ENCODE data around the gene TTC34.

Gene TTC34

GRCh38 chr1:2625311-2625710, 176.2 kb downstream of the TTC34 start:
- peak; percentile 36 for DNase-seq

- DNase-seq = peak; percentile 22
Observed at GRCh38 chr1:2624735-2625300, 176.7 kb downstream of the TTC34 start.

GRCh38 chr1:2623571-2624337, 177.7 kb downstream of the TTC34 start:
- DNase-seq = no peak

DNA sequence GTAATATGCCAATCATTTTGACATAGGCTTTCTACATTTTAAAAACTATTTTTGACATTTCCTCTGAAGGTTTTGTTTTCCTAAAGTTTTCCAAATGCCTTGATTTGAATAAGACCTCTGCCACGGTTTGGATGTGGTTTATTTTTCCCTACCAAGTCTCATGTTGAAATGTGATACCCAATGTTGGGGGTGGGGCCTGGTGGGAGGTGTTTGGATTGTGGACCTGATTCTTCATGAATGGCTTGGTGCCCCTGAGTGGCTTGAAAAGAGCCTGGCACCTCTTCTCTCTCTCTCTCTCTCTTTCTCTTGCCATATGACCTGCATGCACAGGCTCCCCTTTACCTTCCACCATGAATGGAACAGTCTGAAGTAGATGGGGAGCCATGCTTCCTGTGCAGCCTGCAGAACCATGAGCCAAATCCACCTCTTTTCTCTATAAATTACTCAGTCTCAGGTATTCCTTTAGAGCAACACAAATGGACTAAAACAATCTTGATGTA, 183.5 kb downstream of the TTC34 start:
- no peak for DNase-seq

GRCh38 chr1:2614145-2614544, 187.3 kb downstream of the TTC34 start:
- no peak for DNase-seq

- no peak for DNase-seq
Observed at GRCh38 chr1:2612591-2613365, 188.7 kb downstream of the TTC34 start.

DNA sequence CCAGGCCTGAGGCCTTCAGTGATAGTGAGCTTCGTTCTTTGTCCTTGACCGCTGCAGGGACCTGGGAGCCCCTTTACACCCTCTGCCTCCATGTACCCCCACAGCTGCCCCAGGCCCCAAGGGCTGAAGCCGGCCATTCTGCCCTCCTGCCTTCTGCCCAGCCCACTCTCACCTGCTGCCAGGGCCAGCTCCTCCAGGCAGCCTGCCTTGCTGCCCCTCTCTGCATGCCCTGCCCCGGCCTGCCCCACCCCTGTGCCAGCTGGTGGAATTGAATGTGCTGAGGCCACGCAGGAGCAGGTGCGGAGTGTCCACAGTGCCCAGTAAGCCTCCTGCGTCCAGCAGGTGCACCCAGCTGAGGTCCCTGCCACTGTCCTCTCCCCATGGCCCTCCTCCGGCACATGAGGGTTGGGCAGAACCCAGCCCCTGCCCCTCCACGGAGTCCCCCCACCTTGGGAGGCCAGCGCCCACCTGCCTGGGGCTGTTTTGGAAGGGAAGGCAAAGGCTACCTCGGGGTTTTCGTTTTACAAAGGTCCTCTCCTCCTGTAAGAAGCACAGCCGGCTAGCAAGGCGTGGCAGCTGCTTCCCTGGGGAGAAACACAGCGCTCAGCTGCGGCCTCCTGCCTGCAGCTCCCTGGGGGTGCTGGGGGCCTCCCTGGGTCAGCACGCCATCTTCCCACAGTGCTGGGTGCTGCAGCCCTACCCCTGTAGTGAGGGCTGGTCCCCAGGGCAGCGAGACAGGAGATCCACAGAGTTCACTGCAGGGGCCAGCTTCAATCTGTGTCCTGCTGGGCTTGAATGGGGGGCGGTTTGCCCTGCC, 189.7 kb downstream of the TTC34 start:
- no peak for DNase-seq

DNA sequence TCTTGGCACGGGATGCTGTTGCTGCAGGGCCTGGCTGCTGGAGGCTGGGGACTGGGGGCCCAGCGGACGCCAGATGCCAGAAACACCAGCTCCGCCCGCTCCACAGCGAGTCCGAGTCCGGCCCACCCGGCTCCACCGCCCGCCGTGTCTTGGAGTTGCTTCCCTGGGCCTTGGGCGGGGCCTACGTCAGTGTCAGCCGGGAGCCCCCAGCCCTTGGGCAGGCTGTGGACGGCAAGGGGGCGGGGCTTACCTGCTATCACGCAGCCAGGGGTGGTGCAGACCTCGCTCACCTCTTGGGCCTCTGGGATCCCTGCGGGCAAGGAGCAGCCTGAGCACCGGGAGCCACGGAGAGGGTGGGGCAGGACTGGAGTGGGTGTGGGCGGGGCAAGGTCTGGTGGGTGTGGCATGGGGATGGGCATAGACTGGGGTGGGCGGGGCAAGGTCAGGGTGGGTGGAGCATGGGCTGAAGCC, 190.4 kb downstream of the TTC34 start:
- DNase-seq = peak; percentile 91

DNA sequence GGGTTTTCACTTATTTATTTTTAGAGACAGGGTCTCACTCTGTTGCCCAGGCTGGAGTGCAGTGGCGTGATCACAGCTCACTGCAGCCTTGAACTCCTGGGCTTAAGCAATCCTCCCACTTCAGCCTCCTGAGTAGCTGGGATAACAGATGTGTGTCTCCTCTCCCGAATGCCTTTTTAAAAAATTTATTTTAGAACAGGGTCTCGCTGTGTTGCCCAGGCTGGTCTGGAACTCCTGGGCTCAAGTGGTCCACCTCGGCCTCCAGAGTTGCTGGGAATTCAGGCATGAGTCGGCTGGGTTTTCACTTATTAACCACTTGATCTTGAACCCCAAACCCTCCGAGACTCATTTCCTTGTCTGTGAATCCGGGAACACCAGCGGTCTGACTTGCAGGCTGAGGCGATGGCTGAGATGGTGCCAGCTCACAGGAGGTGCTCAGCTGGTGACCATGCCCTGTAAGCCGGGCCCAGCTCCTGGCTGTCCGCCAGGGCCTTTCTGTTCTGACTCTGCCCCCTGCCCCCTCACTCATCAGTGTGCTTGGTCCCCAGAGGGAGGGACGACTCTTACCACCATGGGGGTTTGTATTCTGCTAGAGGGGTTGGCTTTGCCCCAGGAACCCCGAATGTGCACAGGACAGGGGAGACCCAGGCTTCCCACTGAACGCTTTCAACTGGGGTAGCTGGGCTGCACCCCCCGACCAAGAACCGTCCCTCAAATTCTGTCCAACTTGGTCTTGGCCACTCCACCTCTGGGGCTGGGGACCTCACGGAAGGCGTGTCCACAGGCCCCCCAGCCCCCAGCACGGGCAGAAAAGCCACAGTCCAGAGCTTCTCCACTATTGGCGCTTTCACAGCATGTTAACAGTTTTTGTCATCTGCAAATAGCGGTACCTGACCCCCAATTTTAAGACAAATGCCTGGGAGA, 191.2 kb downstream of the TTC34 start:
- no peak for DNase-seq

GRCh38 chr1:2609319-2610035, 192.0 kb downstream of the TTC34 start:
- peak; percentile 51 for DNase-seq

GRCh38 chr1:2607641-2608091, 193.8 kb downstream of the TTC34 start:
- no peak for DNase-seq

DNA sequence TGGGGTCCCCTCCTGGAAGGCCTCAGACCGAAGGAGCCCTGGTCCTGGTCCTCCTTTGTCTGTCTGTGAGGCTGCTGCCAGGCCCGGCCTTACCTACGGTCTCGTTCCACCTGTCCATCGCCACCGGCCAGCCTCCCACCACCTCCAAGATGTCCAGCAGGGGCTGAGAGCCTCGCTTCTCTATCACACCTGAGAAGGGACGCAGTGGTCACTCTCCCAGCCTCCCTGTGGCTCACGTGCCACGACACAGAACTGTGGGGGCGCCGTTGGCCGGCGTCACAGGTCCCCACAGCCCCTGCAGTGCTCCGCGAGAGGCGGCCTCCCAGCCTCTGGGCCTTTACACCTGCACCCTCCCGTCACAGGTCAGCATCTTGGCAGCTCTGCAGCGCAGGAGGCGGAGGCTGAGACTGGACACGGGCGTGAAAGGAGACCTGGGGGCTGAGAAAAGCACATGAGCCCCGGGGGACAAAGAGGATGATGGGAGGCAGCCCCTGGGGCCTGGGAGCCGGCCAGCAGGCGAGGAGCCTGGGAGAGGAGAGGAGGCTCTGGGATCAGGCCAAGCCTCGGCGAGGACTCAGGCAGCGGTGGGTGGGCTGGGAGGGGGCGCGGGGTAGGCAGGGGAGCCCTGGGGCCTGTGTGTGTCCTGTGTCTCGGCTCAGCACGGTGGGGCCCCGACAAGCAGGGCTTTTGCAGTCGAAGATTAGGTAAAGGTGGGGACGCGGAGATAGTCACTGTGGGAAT, 194.4 kb downstream of the TTC34 start:
- DNase-seq = peak; percentile 52

GRCh38 chr1:2606396-2606880, 195.1 kb downstream of the TTC34 start:
- DNase-seq = peak; percentile 41

DNA sequence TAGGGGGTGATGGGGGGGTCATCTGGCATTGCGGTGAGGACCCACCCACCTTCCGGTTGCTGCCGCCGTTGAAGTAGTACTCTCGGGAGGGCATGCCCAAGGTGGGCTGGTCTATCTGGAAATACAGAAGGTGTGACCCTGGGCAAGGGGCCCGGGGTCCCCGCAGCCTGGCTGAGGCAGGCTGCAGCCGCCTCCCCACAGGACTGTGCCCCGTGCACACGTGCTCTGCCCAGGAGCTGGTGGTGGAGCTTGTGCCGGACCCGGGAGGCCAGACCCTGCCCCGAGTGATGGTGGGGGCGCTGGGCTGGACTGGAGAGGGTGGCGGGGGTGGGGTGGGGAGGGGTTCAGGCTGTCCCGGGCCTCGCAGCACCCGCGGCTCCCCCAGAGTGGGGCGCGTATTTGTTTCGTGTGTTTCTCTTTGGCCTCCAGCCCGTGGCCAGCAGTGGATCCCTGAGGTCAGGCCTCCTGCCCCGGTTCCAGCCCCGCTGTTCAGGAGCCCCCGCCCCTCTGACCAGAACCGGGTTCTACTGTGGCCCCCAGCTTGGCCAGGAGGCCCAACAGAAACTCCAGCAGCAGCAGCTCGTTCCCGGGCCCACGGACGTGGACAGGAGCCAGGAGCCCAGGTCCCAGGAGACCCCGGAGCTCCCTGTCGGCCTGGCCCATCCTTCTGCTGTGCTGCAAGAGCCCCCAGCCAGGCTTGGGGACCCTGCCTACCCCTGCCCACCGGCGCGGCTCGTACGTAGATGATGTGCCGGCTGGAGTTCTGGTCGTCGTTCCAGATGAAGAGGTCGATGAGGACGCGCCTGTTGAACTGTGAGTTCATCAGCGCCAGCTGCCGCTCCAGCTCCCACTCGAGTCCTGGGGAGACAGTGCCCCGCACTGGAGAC, 195.7 kb downstream of the TTC34 start:
- DNase-seq = peak; percentile 40

DNA sequence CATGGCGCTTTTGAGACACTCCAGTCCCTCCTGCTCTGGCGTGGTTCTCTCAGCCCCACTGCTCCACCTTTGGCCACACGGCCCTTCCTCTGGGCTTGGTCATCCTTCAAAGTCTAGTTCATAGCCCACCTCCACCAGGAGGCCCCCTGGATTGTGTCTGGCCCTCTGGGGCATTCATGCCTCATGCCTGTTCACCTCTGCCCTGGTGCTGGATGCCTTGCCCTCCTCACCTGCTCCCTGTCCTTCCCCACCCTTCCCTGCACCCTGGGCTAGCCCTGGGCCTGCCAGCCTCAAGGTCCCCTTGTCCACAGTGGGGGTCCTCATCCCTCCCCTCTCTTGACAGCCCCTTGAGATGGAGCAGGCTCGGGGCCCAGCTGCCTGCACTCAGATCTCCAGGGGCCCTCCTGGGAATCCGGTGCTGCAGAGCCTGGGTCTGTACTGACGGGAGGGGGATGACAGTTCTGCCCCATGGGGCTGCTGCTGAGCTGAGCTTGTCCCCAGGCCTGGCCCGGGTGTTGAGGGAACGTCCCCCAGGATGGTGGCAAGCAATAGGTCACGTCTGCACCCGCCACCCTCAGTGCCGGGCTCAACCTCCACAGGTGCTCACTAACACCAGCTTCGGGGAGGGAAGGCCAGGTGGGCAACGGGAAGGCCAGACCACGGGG, 196.5 kb downstream of the TTC34 start:
- DNase-seq = peak; percentile 50

DNA sequence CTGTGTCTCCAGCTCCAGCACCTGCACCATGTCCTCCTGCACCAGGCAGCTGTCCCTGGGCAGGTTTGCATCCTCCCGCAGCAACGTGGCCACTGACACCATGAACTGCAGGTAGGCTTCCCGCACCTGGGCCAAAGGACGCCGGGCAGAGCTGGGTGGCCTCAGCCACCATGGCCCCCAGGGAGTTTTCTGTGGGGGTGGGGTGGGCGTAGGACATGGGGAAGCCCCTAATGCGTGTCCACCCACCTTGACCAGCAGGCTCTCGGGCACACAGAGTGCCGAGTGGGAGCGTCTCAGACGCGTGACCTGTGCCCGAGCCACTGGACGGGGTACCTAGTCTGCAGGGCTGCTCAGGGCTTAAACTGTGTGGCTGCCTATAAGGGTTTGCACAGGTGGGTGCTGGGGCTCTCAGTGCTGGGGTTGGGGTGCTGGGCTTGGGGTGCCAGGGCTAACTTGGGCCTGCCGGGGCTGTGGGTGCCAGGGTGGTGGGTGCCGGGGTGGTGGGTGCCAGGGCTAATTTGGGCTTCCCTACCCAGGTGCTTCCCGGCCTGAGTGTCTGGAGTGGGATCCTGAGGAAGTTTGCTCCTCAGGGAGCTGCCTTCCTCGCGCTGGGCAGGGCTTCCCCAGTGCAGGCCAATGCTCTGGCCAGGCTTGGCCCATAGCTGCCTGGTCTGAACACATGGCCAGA, 197.2 kb downstream of the TTC34 start:
- peak; percentile 41 for DNase-seq

DNA sequence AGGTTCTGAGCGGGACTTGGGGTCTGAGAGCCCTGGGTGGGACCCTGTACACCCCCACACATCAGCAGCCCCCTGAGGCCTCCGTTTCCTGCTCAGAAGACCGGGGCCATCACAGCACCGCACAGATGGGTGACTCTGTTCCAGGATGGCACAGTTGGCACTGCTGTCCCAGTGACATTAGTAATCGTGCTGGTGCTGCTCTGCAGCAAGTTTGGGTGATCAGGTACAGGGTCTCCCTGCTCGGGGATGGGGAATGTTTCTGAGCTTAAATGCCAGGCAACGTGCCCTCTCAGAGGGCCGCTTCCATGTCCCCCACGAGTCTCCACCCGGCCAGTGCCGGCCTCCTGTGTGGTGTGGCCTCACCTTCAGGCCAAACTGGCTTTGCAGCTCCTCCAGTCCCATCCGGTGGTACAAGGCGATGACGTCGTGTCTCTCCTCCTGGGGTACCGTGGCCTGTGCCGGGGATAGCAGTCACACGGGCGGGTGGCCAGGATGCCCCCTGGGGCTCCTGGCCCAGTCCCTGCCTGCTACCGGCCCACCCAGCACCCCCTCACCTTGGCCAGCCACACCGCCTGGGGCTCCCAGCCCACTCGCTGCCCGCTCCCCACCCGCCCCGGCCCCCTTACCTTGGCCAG, 197.9 kb downstream of the TTC34 start:
- DNase-seq = peak; percentile 50
